ENCODE measurements around the gene FZD10. TPM values are rescaled to one million over a fixed set of nuclear protein-coding genes. Genes with fewer than 3 reads are reported as not detected.

Gene FZD10
- total RNA-seq, 1 experiment from 2014 or later = not detected

- no peak for TF ChIP-seq ELF1 (IDR thresholded peaks at IDR 0.05; ENCODE audit: borderline replicate concordance, low read depth)
- no peak for TF ChIP-seq POLR2A (IDR thresholded peaks at IDR 0.05; ENCODE audit: borderline replicate concordance, extremely low read depth, insufficient read depth, insufficient read length)
- TF ChIP-seq MAX (IDR thresholded peaks at IDR 0.05) = no peak
- TF ChIP-seq EZH2 (IDR thresholded peaks at IDR 0.05) = no peak
- no peak for TF ChIP-seq CTCF (IDR thresholded peaks at IDR 0.05 in 2 of 3, conservative IDR thresholded peaks at IDR 0.05 in 1 of 3; ENCODE audit: borderline replicate concordance in 1 of 3, insufficient read depth in 1 of 3, low read depth in 2 of 3, low read length in 2 of 3)
- TF ChIP-seq SP1 (IDR thresholded peaks at IDR 0.05; ENCODE audit: low read depth) = no peak
Measured at GRCh38 chr12:130156652-130157275, 5.5 kb upstream of the FZD10 start (continued).

GRCh38 chr12:130157998-130158753 lies 4.1 kb upstream of the FZD10 start:
- ChIA-PET RAD21 (ENCODE audit: low non-redundant PET in 1 of 2, low total read pairs in 2 of 2, uncharacterized antibody in 2 of 2, unreplicated experiment in 2 of 2) (no interaction called here), POLR2A (no interaction called here), CTCF (no interaction called here)
- TF ChIP-seq MAX (IDR thresholded peaks at IDR 0.05) (no peak), YY1 (IDR thresholded peaks at IDR 0.05; ENCODE audit: extremely low read depth, insufficient replicate concordance, low read depth, low read length) (no peak), REST (IDR thresholded peaks at IDR 0.05; ENCODE audit: low read depth) (no peak), CEBPB (IDR thresholded peaks at IDR 0.05; ENCODE audit: low read depth) (no peak), EZH2phosphoT487 (IDR thresholded peaks at IDR 0.05; ENCODE audit: borderline replicate concordance) (no peak), SP1 (IDR thresholded peaks at IDR 0.05; ENCODE audit: low read depth) (no peak)
- intact Hi-C loops (cut with micrococcal nuclease) = no loop called here
- no TSS peak for BruUV-seq (replicated peaks)
- Histone ChIP-seq H3K9ac (ENCODE audit: low read length) (no peak overlapping the region), H4K20me1 (ENCODE audit: insufficient read depth) (no peaks in the 10 kb centered on the region), H3K4me1 (ENCODE audit: control insufficient read depth in 1 of 2, insufficient read depth in 2 of 2, low read length in 2 of 2) (no peaks in the 10 kb centered on the region), H3K36me3 (ENCODE audit: control insufficient read depth in 1 of 2, insufficient read depth in 2 of 2, low read length in 2 of 2) (no peaks in the 10 kb centered on the region), H3K4me3 (replicated peaks in 1 of 2; ENCODE audit: low read depth in 1 of 2, low read length in 2 of 2) (no peak overlapping the region), H3K79me2 (ENCODE audit: insufficient read depth, low read length) (no peaks in the 10 kb centered on the region), H3K27me3 (ENCODE audit: insufficient read depth, low read length) (no peaks in the 10 kb centered on the region), H3K4me2 (ENCODE audit: low read length) (no peak overlapping the region), H3K9me2 (ENCODE audit: insufficient read depth) (no peaks in the 10 kb centered on the region), H2AFZ (ENCODE audit: low read depth, low read length, poor library complexity, severe bottlenecking) (no peak overlapping the region), H3K27ac (ENCODE audit: low read depth, low read length) (no peak overlapping the region), H3K9me3 (ENCODE audit: control insufficient read depth in 1 of 2, insufficient read depth in 1 of 2, low read depth in 1 of 2, low read length in 2 of 2) (peaks cover 0 to 6% of the 10 kb centered on the region in 2 experiments; a peak in 2 of 4 replicates)
- ATAC-seq (no peak), DNase-seq (ENCODE audit: low read depth, low spot score) (no peak)

All from HCT116 (cell line).